Measurements from ENCODE around the gene SNW1.

GRCh38 chr14:77782202-77782601 is 21.2 kb upstream of the SNW1 start:
- no peak for TF ChIP-seq BHLHE40 (IDR thresholded peaks at IDR 0.05; ENCODE audit: borderline replicate concordance)
- TF ChIP-seq ELF4 (IDR thresholded peaks at IDR 0.05) = no peak
- TF ChIP-seq HDGF (IDR thresholded peaks at IDR 0.05; ENCODE audit: borderline replicate concordance) = no peak
- no peak for TF ChIP-seq FOXK2 (IDR thresholded peaks at IDR 0.05)
- TF ChIP-seq FOXM1 (IDR thresholded peaks at IDR 0.05; ENCODE audit: borderline replicate concordance) = no peak
- no peak for TF ChIP-seq PKNOX1 (IDR thresholded peaks at IDR 0.05)
- no peak for TF ChIP-seq SUZ12 (IDR thresholded peaks at IDR 0.05)
- no peak for TF ChIP-seq CTBP1 (IDR thresholded peaks at IDR 0.05; ENCODE audit: borderline replicate concordance)
- TF ChIP-seq ZNF384 (IDR thresholded peaks at IDR 0.05) = no peak
- no peak for TF ChIP-seq TARDBP (IDR thresholded peaks at IDR 0.05)
- no peak for TF ChIP-seq FOXA1 (IDR thresholded peaks at IDR 0.05)
- TF ChIP-seq SP1 (IDR thresholded peaks at IDR 0.05) = no peak
- TF ChIP-seq LEF1 (IDR thresholded peaks at IDR 0.05; ENCODE audit: borderline replicate concordance) = no peak
- no peak for TF ChIP-seq L3MBTL2 (conservative IDR thresholded peaks at IDR 0.05)
